GM12878 (cell line): ENCODE measurements around the gene ATN1. TPM values are rescaled to one million over a fixed set of nuclear protein-coding genes. Genes with fewer than 3 reads are reported as not detected.

Source experiments
- ATAC-seq: fragments of 200-7000 bp; cut with Tn5 transposase; 3 replicates; pipeline ENCODE4 v1.9.1; 2020; ENCODE audit warnings: mild to moderate bottlenecking, moderate library complexity
- BruUV-seq: library from RNA; stranded (reverse); fragments of 400-500 nt; replicated peaks from 2 replicates; lab custom pipeline; 2021; lab: Mats Ljungman, UMichigan
- CTCF ChIA-PET: fragments of 300-600 bp; sonication (Branson Sonifier 250); formaldehyde crosslinking; extraction: SDS; loops from one replicate; lab custom pipeline; 2021; ENCODE audit warnings: inconsistent platforms; lab: Yijun Ruan, JAX
- POLR2A ChIA-PET: fragments of 350-600 bp; formaldehyde crosslinking; extraction: SDS; loops from one replicate; lab custom pipeline; 2021; ENCODE audit warnings: inconsistent platforms; lab: Charles Lee
- RAD21 ChIA-PET: fragments of 300-600 bp; sonication (Branson Sonifier 250); formaldehyde crosslinking; loops from one replicate; lab custom pipeline; 2023; ENCODE audit warnings: antibody characterized with exemption; ENCODE audit not compliant: unreplicated experiment; lab: Charles Lee
- SMC1A ChIA-PET: fragments of 300-600 bp; sonication (Branson Sonifier 250); formaldehyde crosslinking; loops from one replicate; lab custom pipeline; 2023; ENCODE audit not compliant: unreplicated experiment, uncharacterized antibody; lab: Charles Lee
- DNase-seq: peaks from one replicate; pipeline ENCODE4 v3.0.0-alpha.2; 2011; ENCODE audit warnings: low read depth, low spot score
- FAIRE-seq: peaks from 3 replicates; lab custom pipeline; 2011; peaks lifted over from hg19 to GRCh38; lab: Jason Lieb, UNC
- H2AFZ ChIP-seq: 2 replicates; pipeline ENCODE4 v1.6.0; 2011; ENCODE audit warnings: low read depth, low read length, control low read depth; ENCODE audit not compliant: control insufficient read depth
- H3K27ac ChIP-seq: 2 replicates; pipeline ENCODE4 v1.5.1; 2011; ENCODE audit warnings: control low read depth; ENCODE audit not compliant: control insufficient read depth, insufficient read depth
- H3K27me3 ChIP-seq, 2 experiments: replicated peaks in 1 of 2; 2 replicates each; pipeline versions ENCODE4 v1.6.0 to v1.6.1; 2011; ENCODE audit warnings: low read length in 1 of 2; ENCODE audit not compliant: control insufficient read depth in 2 of 2, insufficient read depth in 2 of 2
- H3K36me3 ChIP-seq, 2 experiments: 2 replicates each; pipeline ENCODE4 v1.5.1; 2011; ENCODE audit warnings: low read length in 1 of 2; ENCODE audit not compliant: control insufficient read depth in 2 of 2, insufficient read depth in 2 of 2
- H3K4me1 ChIP-seq: 2 replicates; pipeline ENCODE4 v1.6.1; 2011; ENCODE audit warnings: mild to moderate bottlenecking, low read length, moderate library complexity, mixed read lengths; ENCODE audit not compliant: control insufficient read depth, insufficient read depth
- H3K4me2 ChIP-seq: 2 replicates; pipeline ENCODE4 v1.6.0; 2011; ENCODE audit warnings: control low read depth; ENCODE audit not compliant: control insufficient read depth, insufficient read depth
- H3K4me3 ChIP-seq: fragments of 200-600 bp; sonication (generic); 2 replicates; pipeline ENCODE4 v1.5.1; 2016
- H3K79me2 ChIP-seq: 2 replicates; pipeline ENCODE4 v1.6.0; 2011; ENCODE audit warnings: low read length; ENCODE audit not compliant: control insufficient read depth, insufficient read depth
- H3K9ac ChIP-seq: 2 replicates; pipeline ENCODE4 v1.8.0; 2011; ENCODE audit warnings: low read length, control low read depth, mixed read lengths; ENCODE audit not compliant: control insufficient read depth, insufficient read depth
- H3K9me3 ChIP-seq: replicated peaks from 3 replicates; pipeline ENCODE4 v1.5.1; 2011; ENCODE audit warnings: mild to moderate bottlenecking, low read length; ENCODE audit not compliant: control insufficient read depth, insufficient read depth
- H4K20me1 ChIP-seq: 2 replicates; pipeline ENCODE4 v1.6.0; 2011; ENCODE audit not compliant: control insufficient read depth, insufficient read depth
- BHLHE40 ChIP-seq, 2 experiments: fragments of 450-650 bp in 1 of 2; IDR thresholded peaks; 2 replicates each; pipeline ENCODE4 v1.6.1; 2011 to 2017; ENCODE audit warnings: low read depth in 2 of 2, borderline replicate concordance in 1 of 2, improper control_type of control experiment in 1 of 2, low read length in 1 of 2, mild to moderate bottlenecking in 1 of 2
- EGR1 ChIP-seq, 2 experiments: IDR thresholded peaks; 1 replicate in 1 of 2; 2 replicates in 1 of 2; pipeline ENCODE4 v1.6.1; 2011 to 2012; ENCODE audit warnings: low read depth in 2 of 2, low read length in 2 of 2, borderline replicate concordance in 1 of 2, mild to moderate bottlenecking in 1 of 2, moderate library complexity in 1 of 2
- ESRRA ChIP-seq: IDR thresholded peaks from 2 replicates; pipeline ENCODE4 v1.6.1; 2012; ENCODE audit warnings: mild to moderate bottlenecking, low read length, improper control_type of control experiment
- NFYB ChIP-seq: IDR thresholded peaks from 2 replicates; pipeline ENCODE4 v1.6.1; 2011; ENCODE audit warnings: low read depth, mild to moderate bottlenecking, low read length, improper control_type of control experiment, moderate library complexity; ENCODE audit not compliant: insufficient read depth
- NR2C2 ChIP-seq: IDR thresholded peaks from 2 replicates; pipeline ENCODE4 v1.6.1; 2011; ENCODE audit warnings: borderline replicate concordance, low read depth; ENCODE audit not compliant: control insufficient read depth, insufficient read length
- POU2F2 ChIP-seq: IDR thresholded peaks from 3 replicates; pipeline ENCODE4 v1.6.1; 2011; ENCODE audit warnings: low read depth, mild to moderate bottlenecking, low read length, borderline replicate concordance
- RAD51 ChIP-seq: fragments of 450-650 bp; IDR thresholded peaks from 2 replicates; pipeline ENCODE4 v1.6.1; 2016; ENCODE audit warnings: moderate library complexity, mild to moderate bottlenecking, inconsistent platforms
- SMARCA5 ChIP-seq: fragments of 450-650 bp; IDR thresholded peaks from 2 replicates; pipeline ENCODE4 v1.6.1; 2017; ENCODE audit warnings: mild to moderate bottlenecking
- TCF12 ChIP-seq: IDR thresholded peaks from 2 replicates; pipeline ENCODE4 v1.6.1; 2011; ENCODE audit warnings: low read depth, mild to moderate bottlenecking, low read length
- WGBS: methylation state at CpG from one replicate; pipeline ENCODE4 v1.1.6; 2016; ENCODE audit warnings: low lambda C conversion rate; ENCODE audit not compliant: insufficient replicate concordance, insufficient coverage; ENCODE audit errors: missing lambda C conversion rate; 5-methylcytosine and 5-hydroxymethylcytosine counted together
- in situ Hi-C: fragments of 300-500 bp; cut with MboI; formaldehyde crosslinking; loops from 9 replicates; pipeline ENCODE4 v1.14.3; 2018; ENCODE audit warnings: mixed read lengths
- intact Hi-C: fragments of 100-400 bp; cut with micrococcal nuclease; formaldehyde crosslinking; loops from one replicate; pipeline ENCODE4 v1.14.2; 2022; ENCODE audit not compliant: unreplicated experiment
- polyA plus RNA-seq, 11 experiments: library from polyadenylated mRNA; depleted of rRNA in 4 of 11; unstranded in 6 of 11; stranded (reverse) in 5 of 11; fragments of >200 nt; fragmentation: Nextera tagmentation in 4 of 11; fragmentation: Illumina TruSeq in 1 of 11; extraction: Ambion mirVana in 4 of 11; extraction: Trizol in 1 of 11; gene quantifications; 1 replicate in 1 of 11; 2 replicates in 10 of 11; pipeline versions ENCODE4 v1.2.1 to v1.2.3, GENCODE V29; 2011 to 2016; ENCODE audit warnings: inconsistent platforms in 2 of 11, missing spikeins in 2 of 11, low read depth in 1 of 11
- total RNA-seq, 4 experiments: library from RNA; depleted of rRNA in 3 of 4; stranded (reverse); fragments of >200 nt in 3 of 4; fragmentation: Illumina TruSeq in 1 of 4; extraction: Trizol in 1 of 4; gene quantifications; 2 replicates each; pipeline versions ENCODE4 v1.2.1 to v1.2.3, GENCODE V29; 2013 to 2021

ATN1 gene
- total and polyA plus RNA-seq, 10 of the 15 experiments (the other 5 are each of a cell fraction or from before 2014, with no cell fraction given): 0.08 to 44.5 (median 5.0) TPM

DNA sequence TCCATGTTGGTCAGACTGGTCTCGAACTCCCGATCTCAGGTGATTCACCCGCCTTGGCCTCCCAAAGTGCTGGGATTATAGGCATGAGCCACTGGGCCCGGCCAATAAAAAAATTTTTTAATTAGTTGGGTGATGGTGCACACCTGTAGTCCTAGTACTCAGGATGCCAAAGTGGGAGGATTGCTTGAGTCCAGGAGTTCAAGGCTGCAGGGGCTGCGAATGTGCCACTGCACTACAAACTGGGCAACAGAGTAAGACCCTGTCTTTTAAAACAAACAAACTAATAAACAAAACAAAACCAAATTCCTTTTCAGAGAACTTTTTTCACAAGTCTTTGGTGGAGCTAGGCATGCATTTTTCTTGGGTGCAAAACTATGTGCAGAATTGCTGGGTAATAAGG is 44.5 kb upstream of the ATN1 start:
- intact Hi-C loops (no loop called here), in situ Hi-C loops (no loop called here)
- ATAC-seq: no peak
- Histone ChIP-seq H3K79me2 (no peaks in the 10 kb centered on the region), H3K27me3 (no peaks in the 10 kb centered on the region), H3K36me3 (peaks cover 0 to 10% of the 10 kb centered on the region in 2 experiments; a peak in 3 of 4 replicates), H3K9ac (no peak overlapping the region), H3K4me3 (no peak overlapping the region), H2AFZ (no peak overlapping the region), H3K27ac (no peak overlapping the region), H3K4me2 (no peak overlapping the region), H3K4me1 (no peaks in the 10 kb centered on the region), H3K9me3 (no peaks in the 10 kb centered on the region), H4K20me1 (no peaks in the 10 kb centered on the region)
- WGBS: 97% methylated on average over 5 of the region's 5 CpGs
- ChIA-PET POLR2A (interaction anchor here (1.1 kb wide), 1 partner anchor 29 kb away, joined by 4 read pairs; no protein-coding TSS in a partner anchor), CTCF (interaction anchor here (0.7 to 4.5 kb wide), 4 partner anchors 8 to 29 kb away, joined by 3 to 19 read pairs (median 12); partner anchors contain the start of gene SPSB2), SMC1A (interaction anchor here (0.6 to 1.0 kb wide), 3 partner anchors 10 to 327 kb away, joined by 3 read pairs; partner anchors contain the start of gene SPSB2), RAD21 (interaction anchor here (1.4 kb wide), 1 partner anchor 10 kb away, joined by 3 read pairs; the partner anchor contains the start of gene SPSB2)
- no peak for TF ChIP-seq RAD51
- TF ChIP-seq SMARCA5: no peak
- TF ChIP-seq TCF12: no peak
- no peak for TF ChIP-seq POU2F2
- TF ChIP-seq BHLHE40 (IDR thresholded peaks at IDR 0.05; ENCODE audit: borderline replicate concordance in 1 of 2, low read depth in 2 of 2, low read length in 1 of 2): no peak
- TF ChIP-seq ESRRA: no peak
- TF ChIP-seq EGR1 (IDR thresholded peaks at IDR 0.05; ENCODE audit: borderline replicate concordance in 1 of 2, low read depth in 2 of 2, low read length in 2 of 2): no peak
- no peak for TF ChIP-seq NFYB
- no peak for TF ChIP-seq NR2C2
- BruUV-seq: no TSS peak
- no peak for FAIRE-seq
- no peak for DNase-seq
